ENCODE data around the gene LDB3. TPM values are rescaled to one million over a fixed set of nuclear protein-coding genes. Genes with fewer than 3 reads are reported as not detected.

Gene LDB3
- polyA plus RNA-seq, 1 experiment = 0.83 TPM

DNA sequence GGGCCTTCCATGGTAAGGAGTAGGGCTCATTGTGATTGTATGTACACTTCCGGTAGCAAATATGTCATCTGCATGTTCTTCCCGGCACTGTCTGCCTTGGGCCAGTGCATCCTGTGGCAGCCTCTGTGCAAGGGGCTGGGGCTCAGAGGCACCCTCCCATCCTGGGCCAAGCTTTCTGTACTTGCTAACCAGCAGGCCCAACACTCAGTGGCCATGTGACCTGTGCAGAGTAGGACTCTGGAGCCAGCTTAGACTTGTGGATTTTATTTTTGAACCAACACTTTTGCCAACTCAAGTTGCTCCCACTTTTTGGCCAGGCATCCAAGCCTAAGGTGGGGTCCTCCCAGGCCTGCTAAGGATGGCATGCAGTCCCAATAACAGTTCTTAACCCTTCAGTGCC, 25.0 kb downstream of the LDB3 start:
- peaks cover 1% of the 10 kb centered on the region; the same call in 1 of the 2 replicates for H3K27me3 ChIP-seq (ENCODE audit: control insufficient read depth, insufficient read depth, low read length)
- TF ChIP-seq, protein P1, sequence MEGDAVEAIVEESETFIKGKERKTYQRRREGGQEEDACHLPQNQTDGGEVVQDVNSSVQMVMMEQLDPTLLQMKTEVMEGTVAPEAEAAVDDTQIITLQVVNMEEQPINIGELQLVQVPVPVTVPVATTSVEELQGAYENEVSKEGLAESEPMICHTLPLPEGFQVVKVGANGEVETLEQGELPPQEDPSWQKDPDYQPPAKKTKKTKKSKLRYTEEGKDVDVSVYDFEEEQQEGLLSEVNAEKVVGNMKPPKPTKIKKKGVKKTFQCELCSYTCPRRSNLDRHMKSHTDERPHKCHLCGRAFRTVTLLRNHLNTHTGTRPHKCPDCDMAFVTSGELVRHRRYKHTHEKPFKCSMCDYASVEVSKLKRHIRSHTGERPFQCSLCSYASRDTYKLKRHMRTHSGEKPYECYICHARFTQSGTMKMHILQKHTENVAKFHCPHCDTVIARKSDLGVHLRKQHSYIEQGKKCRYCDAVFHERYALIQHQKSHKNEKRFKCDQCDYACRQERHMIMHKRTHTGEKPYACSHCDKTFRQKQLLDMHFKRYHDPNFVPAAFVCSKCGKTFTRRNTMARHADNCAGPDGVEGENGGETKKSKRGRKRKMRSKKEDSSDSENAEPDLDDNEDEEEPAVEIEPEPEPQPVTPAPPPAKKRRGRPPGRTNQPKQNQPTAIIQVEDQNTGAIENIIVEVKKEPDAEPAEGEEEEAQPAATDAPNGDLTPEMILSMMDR (IDR thresholded peaks at IDR 0.05; ENCODE audit: insufficient read depth, low read depth, low read length) = no peak
- ChIA-PET CTCF (interaction anchor here (0.7 to 4.6 kb wide), 26 partner anchors 9 to 267 kb away, joined by 3 to 54 read pairs (median 5); partner anchors contain the start of genes BMPR1A, LDB3 and MMRN2), POLR2A (no interaction called here)
- H3K4me3 ChIP-seq (ENCODE audit: low read depth, low read length) = no peak overlapping the region
- no peak for DNase-seq (ENCODE audit: low read depth)
- H3K36me3 ChIP-seq (ENCODE audit: control insufficient read depth, insufficient read depth, low read length) = no peaks in the 10 kb centered on the region

DNA sequence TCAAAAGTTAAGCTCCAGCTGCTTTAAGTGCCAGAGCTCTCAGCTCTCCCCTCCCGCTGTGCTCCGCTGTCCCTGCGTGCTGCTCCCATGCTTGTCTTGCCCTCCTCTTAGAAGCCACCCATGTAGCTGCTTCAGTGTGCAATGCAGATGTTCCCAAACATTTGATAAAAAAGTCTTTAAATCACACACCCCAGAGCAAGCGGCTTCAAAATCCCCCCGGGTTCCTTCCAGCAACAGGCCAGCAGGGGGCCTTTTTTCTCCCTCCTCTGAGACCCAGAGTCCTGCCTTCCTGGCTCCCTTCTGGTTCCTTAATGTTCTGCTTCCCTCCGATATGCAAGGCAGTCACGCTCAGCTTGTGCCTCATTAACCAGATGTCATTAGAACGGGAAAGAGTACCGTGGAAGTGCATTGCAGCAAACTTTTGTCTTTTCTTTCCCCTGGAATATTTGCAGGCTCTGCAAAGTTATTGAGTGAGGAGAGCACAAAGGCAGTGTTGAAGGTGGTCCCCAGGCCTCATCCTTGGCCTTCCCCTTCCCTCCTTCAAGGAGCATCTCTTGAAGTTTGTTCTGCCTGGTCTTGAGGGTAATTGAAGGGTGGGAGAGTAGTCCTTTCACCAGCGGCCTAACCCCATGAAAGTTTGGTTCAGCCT, 25.5 kb downstream of the LDB3 start:
- H3K4me3 ChIP-seq (ENCODE audit: low read depth, low read length) = no peak overlapping the region
- peaks cover 1% of the 10 kb centered on the region; the same call in 1 of the 2 replicates for H3K27me3 ChIP-seq (ENCODE audit: control insufficient read depth, insufficient read depth, low read length)
- TF ChIP-seq, protein P1 (IDR thresholded peaks at IDR 0.05; ENCODE audit: insufficient read depth, low read depth, low read length) = peak; percentile 83
- peak; percentile 29 for DNase-seq (ENCODE audit: low read depth)
- CTCF ChIA-PET = interaction anchor here (0.6 to 4.6 kb wide), 29 partner anchors 9 to 267 kb away, joined by 3 to 54 read pairs (median 5); partner anchors contain the start of genes BMPR1A, LDB3 and MMRN2
- no peaks in the 10 kb centered on the region for H3K36me3 ChIP-seq (ENCODE audit: control insufficient read depth, insufficient read depth, low read length)
- POLR2A ChIA-PET = no interaction called here

GRCh38 chr10:86698207-86698940, 30.1 kb downstream of the LDB3 start:
- TF ChIP-seq, protein P1 (IDR thresholded peaks at IDR 0.05; ENCODE audit: insufficient read depth, low read depth, low read length) = no peak
- DNase-seq (ENCODE audit: low read depth) = no peak
- Histone ChIP-seq H3K36me3 (ENCODE audit: control insufficient read depth, insufficient read depth, low read length) (no peaks in the 10 kb centered on the region), H3K4me3 (ENCODE audit: low read depth, low read length) (no peak overlapping the region), H3K27me3 (ENCODE audit: control insufficient read depth, insufficient read depth, low read length) (peaks cover 1% of the 10 kb centered on the region)
- CTCF ChIA-PET = interaction anchor here (1.1 to 1.8 kb wide), 2 partner anchors 14 to 201 kb away, joined by 5 read pairs; no protein-coding TSS in a partner anchor
- POLR2A ChIA-PET = no interaction called here

GRCh38 chr10:86699125-86699524, 30.8 kb downstream of the LDB3 start:
- POLR2A ChIA-PET = no interaction called here
- CTCF ChIA-PET = interaction anchor here (1.1 to 1.8 kb wide), 3 partner anchors 10 to 201 kb away, joined by 5 to 9 read pairs (median 5); no protein-coding TSS in a partner anchor
- no peak for DNase-seq (ENCODE audit: low read depth)
- TF ChIP-seq, protein P1 (IDR thresholded peaks at IDR 0.05; ENCODE audit: insufficient read depth, low read depth, low read length) = no peak
- Histone ChIP-seq H3K36me3 (ENCODE audit: control insufficient read depth, insufficient read depth, low read length) (no peaks in the 10 kb centered on the region), H3K27me3 (ENCODE audit: control insufficient read depth, insufficient read depth, low read length) (peaks cover 1% of the 10 kb centered on the region), H3K4me3 (ENCODE audit: low read depth, low read length) (no peak overlapping the region)

DNA sequence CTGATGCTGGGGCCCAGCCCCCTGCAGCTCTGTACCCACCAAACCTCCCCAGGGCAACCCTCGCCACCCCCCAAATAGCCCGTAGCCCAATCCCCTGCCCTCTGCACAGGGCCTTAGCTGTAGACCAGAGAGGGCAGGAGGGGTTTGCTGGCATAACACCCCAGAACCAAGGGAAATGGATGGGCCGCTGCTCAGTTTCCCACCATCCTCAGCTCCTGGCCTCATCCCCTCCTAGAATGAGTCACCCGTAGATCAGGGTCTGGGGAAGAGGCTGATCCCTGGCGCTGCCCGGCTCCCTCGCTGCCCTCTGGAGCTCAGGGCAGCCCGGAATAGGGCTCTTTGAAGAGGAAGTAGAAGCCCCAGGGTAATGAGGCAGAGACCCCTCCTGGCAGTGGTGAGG, 31.2 kb downstream of the LDB3 start:
- CTCF ChIA-PET = interaction anchor here (1.1 to 1.8 kb wide), 4 partner anchors 10 to 200 kb away, joined by 3 to 9 read pairs (median 5); no protein-coding TSS in a partner anchor
- no peaks in the 10 kb centered on the region for H3K36me3 ChIP-seq (ENCODE audit: control insufficient read depth, insufficient read depth, low read length)
- no peak for DNase-seq (ENCODE audit: low read depth)
- peaks cover 1% of the 10 kb centered on the region for H3K27me3 ChIP-seq (ENCODE audit: control insufficient read depth, insufficient read depth, low read length)
- POLR2A ChIA-PET = no interaction called here
- H3K4me3 ChIP-seq (ENCODE audit: low read depth, low read length) = no peak overlapping the region
- TF ChIP-seq, protein P1 (IDR thresholded peaks at IDR 0.05; ENCODE audit: insufficient read depth, low read depth, low read length) = no peak

Data from BJ (cell line).